Memory B cell (primary cell): ENCODE measurements around the gene SOX11.

Source experiments
- ATAC-seq: fragments of 150-1000 bp; cut with Tn5 transposase; 2 replicates; pipeline ENCODE4 v1.10.0; 2021; ENCODE audit warnings: low read depth, mild to moderate bottlenecking, moderate library complexity
- DNase-seq, 2 donors: peaks; one replicate each; pipeline ENCODE4 v3.0.0; 2022; ENCODE audit warnings: low spot score in 2 of 2
- H3K27ac Mint-ChIP-seq: one replicate; pipeline ENCODE4 v1.8.0; 2022; ENCODE audit warnings: mild to moderate bottlenecking, moderate library complexity, mixed read lengths
- H3K27me3 Mint-ChIP-seq: one replicate; pipeline ENCODE4 v1.8.0; 2022; ENCODE audit warnings: mixed read lengths
- H3K36me3 Mint-ChIP-seq: one replicate; pipeline ENCODE4 v1.8.0; 2022; ENCODE audit warnings: mild to moderate bottlenecking, mixed read lengths
- H3K4me1 Mint-ChIP-seq: one replicate; pipeline ENCODE4 v1.8.0; 2022; ENCODE audit warnings: mixed read lengths
- H3K4me3 Mint-ChIP-seq: one replicate; pipeline ENCODE4 v1.8.0; 2022; ENCODE audit warnings: mild to moderate bottlenecking, moderate library complexity, mixed read lengths
- H3K9me3 Mint-ChIP-seq: one replicate; pipeline ENCODE4 v1.8.0; 2022; ENCODE audit warnings: mixed read lengths

The SOX11 gene

GRCh38 chr2:5742126-5742525 lies 49.9 kb downstream of the SOX11 start:
- Mint-ChIP-seq H3K4me1 (no peaks in the 10 kb centered on the region), H3K27ac (no peak overlapping the region), H3K36me3 (no peaks in the 10 kb centered on the region), H3K9me3 (no peaks in the 10 kb centered on the region), H3K4me3 (no peak overlapping the region), H3K27me3 (no peaks in the 10 kb centered on the region)
- DNase-seq, result no peak
- ATAC-seq, result no peak

DNA sequence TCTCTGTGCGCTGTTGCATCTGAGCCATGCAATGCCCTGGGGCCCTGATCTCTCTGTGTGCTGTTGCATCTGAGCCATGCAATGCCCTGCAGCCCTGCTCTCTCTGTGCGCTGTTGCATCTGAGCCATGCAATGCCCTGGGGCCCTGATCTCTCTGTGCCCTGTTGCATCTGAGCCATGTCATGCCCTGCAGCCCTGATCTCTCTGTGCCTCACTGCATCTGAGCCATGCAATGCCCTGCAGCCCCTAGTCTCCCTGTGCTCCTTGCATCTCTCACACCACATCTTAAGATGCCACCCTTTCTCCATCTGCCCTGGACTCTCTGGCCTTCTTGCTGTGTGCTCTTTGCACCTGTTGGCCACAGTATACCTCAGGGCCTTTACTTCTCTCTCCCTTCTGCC lies 56.2 kb downstream of the SOX11 start:
- Mint-ChIP-seq H3K4me3 (no peak overlapping the region), H3K27me3 (no peaks in the 10 kb centered on the region), H3K4me1 (no peaks in the 10 kb centered on the region), H3K9me3 (peaks cover 1% of the 10 kb centered on the region), H3K27ac (no peak overlapping the region), H3K36me3 (no peaks in the 10 kb centered on the region)
- DNase-seq (no peak), ATAC-seq (no peak)

DNA sequence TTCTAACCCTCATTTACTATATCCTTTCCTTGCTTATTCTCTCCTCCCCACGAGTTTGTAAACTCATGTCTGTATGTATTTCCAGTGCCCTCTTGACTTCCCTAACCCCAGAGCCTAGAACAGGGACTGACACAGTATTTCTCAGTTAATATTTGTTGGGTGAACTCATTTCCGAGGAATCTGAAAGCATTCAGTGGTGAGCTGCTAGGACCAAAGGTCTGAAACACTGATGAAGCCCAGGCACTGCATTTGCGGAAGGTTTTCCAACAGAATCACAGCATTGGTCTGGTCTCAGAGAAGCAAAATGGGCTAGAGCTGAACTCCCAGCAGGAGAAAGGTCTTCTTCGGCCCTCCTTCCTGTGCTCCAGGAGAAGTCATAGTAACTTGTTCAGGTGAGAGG lies 56.8 kb downstream of the SOX11 start:
- Mint-ChIP-seq H3K4me3 (no peak overlapping the region), H3K36me3 (no peaks in the 10 kb centered on the region), H3K4me1 (no peaks in the 10 kb centered on the region), H3K27me3 (no peaks in the 10 kb centered on the region), H3K27ac (no peak overlapping the region), H3K9me3 (peaks cover 1% of the 10 kb centered on the region)
- DNase-seq (no peak), ATAC-seq (no peak)

DNA sequence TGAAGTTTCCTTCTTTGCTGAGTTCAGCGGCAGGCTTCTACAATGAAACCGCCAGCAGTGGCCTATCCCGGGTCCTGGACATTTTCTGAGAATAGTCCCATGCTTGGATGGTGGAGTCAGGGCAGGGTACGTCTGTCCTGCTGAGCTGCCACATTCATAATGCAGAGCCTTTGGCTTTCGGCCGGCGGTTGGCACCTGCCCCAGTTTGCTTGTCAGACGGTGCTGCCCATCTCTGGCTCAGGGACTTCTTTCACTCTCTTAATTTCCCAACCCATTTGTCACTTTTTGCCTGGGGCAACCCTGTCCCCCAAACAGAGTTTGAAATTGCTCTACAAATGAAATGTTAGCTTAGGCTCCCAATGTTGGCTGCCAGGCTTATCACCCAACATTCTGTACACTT lies 57.2 kb downstream of the SOX11 start:
- no peaks in the 10 kb centered on the region for H3K4me1 Mint-ChIP-seq
- peaks cover 1% of the 10 kb centered on the region for H3K9me3 Mint-ChIP-seq
- no peak overlapping the region for H3K27ac Mint-ChIP-seq
- DNase-seq (no peak), ATAC-seq (no peak)
- H3K36me3 Mint-ChIP-seq, result no peaks in the 10 kb centered on the region
- H3K27me3 Mint-ChIP-seq, result no peaks in the 10 kb centered on the region
- no peak overlapping the region for H3K4me3 Mint-ChIP-seq
